ENCODE measurements around the gene PLD6.

GRCh38 chr17:17164156-17164555 is 42.0 kb downstream of the PLD6 start:
- TF ChIP-seq CTCF (IDR thresholded peaks at IDR 0.05) = no peak
- TF ChIP-seq REST (IDR thresholded peaks at IDR 0.05; ENCODE audit: insufficient read depth in 1 of 2, low read depth in 2 of 2, low read length in 1 of 2) = no peak
- no peak for TF ChIP-seq POLR2AphosphoS5 (IDR thresholded peaks at IDR 0.05; ENCODE audit: low read depth, low read length)
